HCT116 (cell line): ENCODE results near the gene CENPX. TPM values are rescaled to one million over a fixed set of nuclear protein-coding genes. Genes with fewer than 3 reads are reported as not detected.

ENCODE experiments used
- ATAC-seq: fragments of 200-7000 bp; cut with Tn5 transposase; 2 replicates; pipeline ENCODE4 v1.9.1; 2020; ENCODE audit warnings: mild to moderate bottlenecking, moderate library complexity
- BruUV-seq: library from RNA; stranded (reverse); fragments of 400-500 nt; replicated peaks from 2 replicates; lab custom pipeline; 2021; lab: Mats Ljungman, UMichigan
- CTCF ChIA-PET: fragments of 300-600 bp; sonication (Branson Sonifier 250); formaldehyde crosslinking; loops from one replicate; lab custom pipeline; 2021; ENCODE audit warnings: antibody characterized with exemption; lab: Charles Lee
- POLR2A ChIA-PET: fragments of 300-600, 350-600 bp; sonication (Branson Sonifier 250); formaldehyde crosslinking; loops from one replicate; lab custom pipeline; 2021; ENCODE audit warnings: antibody characterized with exemption; lab: Charles Lee
- RAD21 ChIA-PET, 2 experiments: fragments of 300-600 bp; sonication (Branson Sonifier 250); formaldehyde crosslinking; loops; one replicate each; lab custom pipeline; 2023; ENCODE audit warnings: low total read pairs in 2 of 2; ENCODE audit not compliant: uncharacterized antibody in 2 of 2, unreplicated experiment in 2 of 2, low non-redundant PET in 1 of 2; lab: Charles Lee
- DNase-seq: peaks from one replicate; pipeline ENCODE4 v3.0.0-alpha.2; 2010; ENCODE audit warnings: low read depth, low spot score
- H2AFZ ChIP-seq: fragments of 200-600 bp; shearing (Covaris generic), sonication (generic); 2 replicates; pipeline ENCODE4 v1.6.1; 2017; ENCODE audit warnings: low read depth, mixed run types, mixed read lengths, antibody characterized with exemption, low read length; ENCODE audit not compliant: poor library complexity, severe bottlenecking
- H3K27ac ChIP-seq: 2 replicates; pipeline ENCODE4 v1.5.1; 2012; ENCODE audit warnings: low read depth, low read length
- H3K27me3 ChIP-seq: fragments of 200-600 bp; sonication (generic); 2 replicates; pipeline ENCODE4 v1.6.1; 2016; ENCODE audit warnings: mixed run types, low read length, mixed read lengths; ENCODE audit not compliant: insufficient read depth
- H3K36me3 ChIP-seq, 2 experiments: fragments of 200-500 bp in 1 of 2; fragments of 200-600 bp in 1 of 2; sonication (Bioruptor generic) in 1 of 2; sonication (generic) in 1 of 2; 2 replicates each; pipeline versions ENCODE4 v1.5.1 to v1.6.1; 2014 to 2016; ENCODE audit warnings: low read length in 2 of 2, inconsistent platforms in 1 of 2, mixed read lengths in 1 of 2, mixed run types in 1 of 2; ENCODE audit not compliant: insufficient read depth in 2 of 2, control insufficient read depth in 1 of 2
- H3K4me1 ChIP-seq, 2 experiments: fragments of 200-600 bp in 1 of 2; sonication (generic) in 1 of 2; 2 replicates each; pipeline versions ENCODE4 v1.5.1 to v1.6.1; 2012 to 2017; ENCODE audit warnings: low read length in 2 of 2, inconsistent platforms in 1 of 2, mild to moderate bottlenecking in 1 of 2, mixed read lengths in 1 of 2, mixed run types in 1 of 2, moderate library complexity in 1 of 2; ENCODE audit not compliant: insufficient read depth in 2 of 2, control insufficient read depth in 1 of 2
- H3K4me2 ChIP-seq: fragments of 200-600 bp; sonication (generic); 2 replicates; pipeline ENCODE4 v1.6.1; 2017; ENCODE audit warnings: mixed run types, low read length, mixed read lengths
- H3K4me3 ChIP-seq, 2 experiments: fragments of 200-600 bp in 1 of 2; sonication (generic) in 1 of 2; replicated peaks in 1 of 2; 2 replicates each; pipeline ENCODE4 v1.5.1; 2011 to 2016; ENCODE audit warnings: low read length in 2 of 2, control low read depth in 1 of 2, low read depth in 1 of 2, mild to moderate bottlenecking in 1 of 2, mixed read lengths in 1 of 2, mixed run types in 1 of 2
- H3K79me2 ChIP-seq: fragments of 200-600 bp; sonication (generic); 2 replicates; pipeline ENCODE4 v1.6.1; 2017; ENCODE audit warnings: mild to moderate bottlenecking, mixed run types, low read length, moderate library complexity, mixed read lengths; ENCODE audit not compliant: insufficient read depth
- H3K9ac ChIP-seq: fragments of 200-600 bp; sonication (generic); 2 replicates; pipeline ENCODE4 v1.6.1; 2016; ENCODE audit warnings: low read length, mixed read lengths
- H3K9me2 ChIP-seq: fragments of 200-600 bp; sonication (generic), shearing (Covaris generic); 2 replicates; pipeline ENCODE4 v1.6.1; 2017; ENCODE audit warnings: mixed run types, mild to moderate bottlenecking, moderate library complexity; ENCODE audit not compliant: insufficient read depth
- H3K9me3 ChIP-seq, 2 experiments: fragments of 200-500 bp in 1 of 2; fragments of 200-600 bp in 1 of 2; sonication (Bioruptor generic) in 1 of 2; sonication (generic) in 1 of 2; 2 replicates each; pipeline ENCODE4 v1.6.1; 2014 to 2017; ENCODE audit warnings: low read length in 2 of 2, mixed read lengths in 2 of 2, inconsistent platforms in 1 of 2, low read depth in 1 of 2, mild to moderate bottlenecking in 1 of 2, mixed run types in 1 of 2, moderate library complexity in 1 of 2; ENCODE audit not compliant: control insufficient read depth in 1 of 2, insufficient read depth in 1 of 2
- H4K20me1 ChIP-seq: fragments of 200-600 bp; sonication (generic), shearing (Covaris generic); 2 replicates; pipeline ENCODE4 v1.6.1; 2017; ENCODE audit warnings: mixed run types, mild to moderate bottlenecking, moderate library complexity; ENCODE audit not compliant: insufficient read depth
- CBX3 ChIP-seq: IDR thresholded peaks from 2 replicates; pipeline ENCODE4 v1.6.1; 2012; ENCODE audit warnings: low read depth
- CEBPB ChIP-seq: IDR thresholded peaks from 2 replicates; pipeline ENCODE4 v1.6.1; 2012; ENCODE audit warnings: low read depth
- CTCF ChIP-seq, 3 experiments: fragments of 200-600 bp in 1 of 3; sonication (generic) in 1 of 3; IDR thresholded peaks in 2 of 3; conservative IDR thresholded peaks in 1 of 3; 2 replicates each; pipeline ENCODE4 v1.5.1; 2012 to 2017; ENCODE audit warnings: low read depth in 2 of 3, low read length in 2 of 3, antibody characterized with exemption in 1 of 3, borderline replicate concordance in 1 of 3, control low read depth in 1 of 3, mild to moderate bottlenecking in 1 of 3, mixed read lengths in 1 of 3, mixed run types in 1 of 3, moderate library complexity in 1 of 3; ENCODE audit not compliant: insufficient read depth in 1 of 3
- MAX ChIP-seq: IDR thresholded peaks from 2 replicates; pipeline ENCODE4 v1.6.1; 2012
- POLR2A ChIP-seq: IDR thresholded peaks from 2 replicates; pipeline ENCODE4 v1.7.0; 2011; ENCODE audit warnings: borderline replicate concordance; ENCODE audit not compliant: insufficient read depth, insufficient read length; ENCODE audit errors: extremely low read depth
- intact Hi-C: fragments of 100-400 bp; cut with micrococcal nuclease; formaldehyde crosslinking; loops from 2 replicates; pipeline ENCODE4 v1.10.0; 2022
- total RNA-seq: library from RNA; stranded (reverse); gene quantifications from one replicate; pipeline ENCODE4 v1.2.1, GENCODE V29; 2021; ENCODE audit not compliant: unreplicated experiment
- TF ChIP-seq, protein P1 (sequence below): IDR thresholded peaks from 2 replicates; pipeline ENCODE4 v1.6.1; 2012
- TF ChIP-seq, protein P2 (sequence below): IDR thresholded peaks from 2 replicates; pipeline ENCODE4 v1.6.1; 2012; ENCODE audit warnings: low read depth

Gene CENPX
- total RNA-seq, 1 experiment from 2014 or later = 184 TPM

DNA sequence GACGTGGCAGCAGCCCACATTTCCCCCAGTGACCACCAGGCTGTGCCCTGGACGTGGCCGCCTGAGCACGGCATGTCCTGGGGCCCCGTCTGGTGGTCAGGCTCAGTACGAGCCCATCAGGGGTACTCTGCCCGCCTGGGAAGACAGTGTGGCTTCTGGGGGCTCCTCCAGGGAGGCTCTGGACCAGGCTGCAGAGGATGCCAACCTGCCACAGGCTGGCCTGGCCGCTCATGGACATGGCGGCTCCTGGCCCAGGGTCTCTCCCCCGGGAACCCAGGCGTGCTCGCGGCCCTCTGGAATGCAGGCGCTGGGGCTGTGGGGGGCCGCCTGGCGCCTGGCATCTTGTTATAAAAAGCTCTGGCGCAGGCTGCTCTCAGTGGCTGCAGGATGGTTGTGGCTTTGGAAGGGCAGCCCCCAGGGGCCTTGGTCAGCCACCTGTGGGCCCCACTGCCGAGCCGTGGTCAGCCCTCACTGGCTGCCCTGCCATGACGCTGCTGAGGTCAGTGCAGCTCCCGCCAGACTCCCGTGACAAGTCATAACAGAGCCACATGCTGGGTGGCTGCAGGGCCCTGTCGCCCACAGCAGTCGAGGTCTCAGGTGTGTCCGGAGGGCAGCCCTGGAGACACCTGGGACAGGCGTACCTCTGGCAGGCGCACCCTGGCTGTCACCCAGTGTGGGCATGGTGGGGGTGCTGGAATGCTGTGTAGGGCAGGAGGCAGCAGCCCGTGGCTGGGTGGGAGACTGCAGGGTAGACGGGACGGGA lies 15.0 kb downstream of the CENPX start:
- Histone ChIP-seq H3K36me3 (no peaks in the 10 kb centered on the region), H2AFZ (no peak overlapping the region), H3K27me3 (no peaks in the 10 kb centered on the region), H3K9ac (no peak overlapping the region), H3K27ac (peak overlapping the region; percentile 5; the same call in 1 of the 2 replicates), H3K79me2 (no peaks in the 10 kb centered on the region), H3K4me3 (no peak overlapping the region), H3K4me2 (no peak overlapping the region), H3K9me3 (no peaks in the 10 kb centered on the region), H3K4me1 (peaks cover 23 to 30% of the 10 kb centered on the region in 2 experiments), H4K20me1 (no peaks in the 10 kb centered on the region), H3K9me2 (no peaks in the 10 kb centered on the region)
- intact Hi-C loops = no loop called here
- POLR2A ChIA-PET = no interaction called here
- CTCF ChIA-PET = no interaction called here
- TF ChIP-seq, protein P1, sequence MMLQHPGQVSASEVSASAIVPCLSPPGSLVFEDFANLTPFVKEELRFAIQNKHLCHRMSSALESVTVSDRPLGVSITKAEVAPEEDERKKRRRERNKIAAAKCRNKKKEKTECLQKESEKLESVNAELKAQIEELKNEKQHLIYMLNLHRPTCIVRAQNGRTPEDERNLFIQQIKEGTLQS = no peak
- TF ChIP-seq CTCF (IDR thresholded peaks at IDR 0.05 in 2 of 3, conservative IDR thresholded peaks at IDR 0.05 in 1 of 3; ENCODE audit: borderline replicate concordance in 1 of 3, insufficient read depth in 1 of 3, low read depth in 2 of 3, low read length in 2 of 3) (no peak), POLR2A (no peak), MAX (no peak), CEBPB (no peak), CBX3 (no peak)
- TF ChIP-seq, protein P2, sequence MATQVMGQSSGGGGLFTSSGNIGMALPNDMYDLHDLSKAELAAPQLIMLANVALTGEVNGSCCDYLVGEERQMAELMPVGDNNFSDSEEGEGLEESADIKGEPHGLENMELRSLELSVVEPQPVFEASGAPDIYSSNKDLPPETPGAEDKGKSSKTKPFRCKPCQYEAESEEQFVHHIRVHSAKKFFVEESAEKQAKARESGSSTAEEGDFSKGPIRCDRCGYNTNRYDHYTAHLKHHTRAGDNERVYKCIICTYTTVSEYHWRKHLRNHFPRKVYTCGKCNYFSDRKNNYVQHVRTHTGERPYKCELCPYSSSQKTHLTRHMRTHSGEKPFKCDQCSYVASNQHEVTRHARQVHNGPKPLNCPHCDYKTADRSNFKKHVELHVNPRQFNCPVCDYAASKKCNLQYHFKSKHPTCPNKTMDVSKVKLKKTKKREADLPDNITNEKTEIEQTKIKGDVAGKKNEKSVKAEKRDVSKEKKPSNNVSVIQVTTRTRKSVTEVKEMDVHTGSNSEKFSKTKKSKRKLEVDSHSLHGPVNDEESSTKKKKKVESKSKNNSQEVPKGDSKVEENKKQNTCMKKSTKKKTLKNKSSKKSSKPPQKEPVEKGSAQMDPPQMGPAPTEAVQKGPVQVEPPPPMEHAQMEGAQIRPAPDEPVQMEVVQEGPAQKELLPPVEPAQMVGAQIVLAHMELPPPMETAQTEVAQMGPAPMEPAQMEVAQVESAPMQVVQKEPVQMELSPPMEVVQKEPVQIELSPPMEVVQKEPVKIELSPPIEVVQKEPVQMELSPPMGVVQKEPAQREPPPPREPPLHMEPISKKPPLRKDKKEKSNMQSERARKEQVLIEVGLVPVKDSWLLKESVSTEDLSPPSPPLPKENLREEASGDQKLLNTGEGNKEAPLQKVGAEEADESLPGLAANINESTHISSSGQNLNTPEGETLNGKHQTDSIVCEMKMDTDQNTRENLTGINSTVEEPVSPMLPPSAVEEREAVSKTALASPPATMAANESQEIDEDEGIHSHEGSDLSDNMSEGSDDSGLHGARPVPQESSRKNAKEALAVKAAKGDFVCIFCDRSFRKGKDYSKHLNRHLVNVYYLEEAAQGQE = no peak
- BruUV-seq = no TSS peak
- RAD21 ChIA-PET = no interaction called here
- no peak for ATAC-seq
- no peak for DNase-seq
